ENCODE data around the gene RCBTB2.

DNA sequence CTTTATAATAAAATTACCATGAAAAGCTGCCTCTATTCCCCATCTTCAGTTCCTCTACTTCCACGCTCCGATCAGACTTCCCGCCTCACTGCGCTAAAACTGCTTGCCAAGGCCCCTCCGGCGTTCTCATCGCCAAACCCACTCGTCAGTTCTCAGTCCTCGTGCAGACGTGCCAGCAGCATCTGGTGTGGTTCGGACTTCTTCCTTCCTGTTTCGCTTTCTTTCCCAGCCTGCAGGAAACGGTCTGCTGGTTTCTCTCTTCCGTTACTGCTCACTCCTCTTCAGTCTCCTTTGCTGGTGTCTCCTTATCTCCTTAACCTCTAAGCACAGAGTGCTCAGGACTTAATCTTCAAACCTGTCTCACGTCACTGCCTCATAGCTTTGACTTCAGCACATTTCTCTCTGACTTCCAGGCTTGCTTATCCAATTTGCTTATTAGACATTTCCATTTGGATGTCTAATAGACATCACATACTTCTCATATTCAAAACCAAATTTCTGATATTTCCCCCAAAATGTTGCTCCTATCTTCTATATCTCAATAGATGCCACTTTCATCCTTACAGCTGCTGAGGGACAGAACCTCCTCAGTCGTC lies 40.3 kb downstream of the RCBTB2 start:
- TF ChIP-seq, protein P1, sequence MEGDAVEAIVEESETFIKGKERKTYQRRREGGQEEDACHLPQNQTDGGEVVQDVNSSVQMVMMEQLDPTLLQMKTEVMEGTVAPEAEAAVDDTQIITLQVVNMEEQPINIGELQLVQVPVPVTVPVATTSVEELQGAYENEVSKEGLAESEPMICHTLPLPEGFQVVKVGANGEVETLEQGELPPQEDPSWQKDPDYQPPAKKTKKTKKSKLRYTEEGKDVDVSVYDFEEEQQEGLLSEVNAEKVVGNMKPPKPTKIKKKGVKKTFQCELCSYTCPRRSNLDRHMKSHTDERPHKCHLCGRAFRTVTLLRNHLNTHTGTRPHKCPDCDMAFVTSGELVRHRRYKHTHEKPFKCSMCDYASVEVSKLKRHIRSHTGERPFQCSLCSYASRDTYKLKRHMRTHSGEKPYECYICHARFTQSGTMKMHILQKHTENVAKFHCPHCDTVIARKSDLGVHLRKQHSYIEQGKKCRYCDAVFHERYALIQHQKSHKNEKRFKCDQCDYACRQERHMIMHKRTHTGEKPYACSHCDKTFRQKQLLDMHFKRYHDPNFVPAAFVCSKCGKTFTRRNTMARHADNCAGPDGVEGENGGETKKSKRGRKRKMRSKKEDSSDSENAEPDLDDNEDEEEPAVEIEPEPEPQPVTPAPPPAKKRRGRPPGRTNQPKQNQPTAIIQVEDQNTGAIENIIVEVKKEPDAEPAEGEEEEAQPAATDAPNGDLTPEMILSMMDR (IDR thresholded peaks at IDR 0.05; ENCODE audit: insufficient read depth, low read depth, low read length), result no peak
- no peak for TF ChIP-seq EZH2 (IDR thresholded peaks at IDR 0.05; ENCODE audit: insufficient read depth, low read length)
